GM18909 (cell line): Measurements from ENCODE around the gene MAP2K6.

Source experiments
- ATAC-seq: cut with Tn5 transposase; IDR thresholded peaks from one replicate; pipeline ENCODE4 v1.9.1; 2021; ENCODE audit warnings: mild to moderate bottlenecking; ENCODE audit not compliant: unreplicated experiment, poor library complexity

Gene MAP2K6

GRCh38 chr17:69480245-69480644, 65.7 kb downstream of the MAP2K6 start:
- ATAC-seq: no peak

GRCh38 chr17:69485251-69485661, 70.8 kb downstream of the MAP2K6 start:
- ATAC-seq: no peak

- ATAC-seq: no peak
These were observed 71.6 kb downstream of the MAP2K6 start for GRCh38 chr17:69485901-69486643.

GRCh38 chr17:69486779-69487637, 72.5 kb downstream of the MAP2K6 start:
- ATAC-seq: no peak

GRCh38 chr17:69489313-69489712, 74.8 kb downstream of the MAP2K6 start:
- ATAC-seq: no peak

GRCh38 chr17:69492410-69493071, 78.0 kb downstream of the MAP2K6 start:
- ATAC-seq: no peak

GRCh38 chr17:69495787-69496186, 81.3 kb downstream of the MAP2K6 start:
- no peak for ATAC-seq

GRCh38 chr17:69497161-69497560, 82.7 kb downstream of the MAP2K6 start:
- ATAC-seq: no peak

GRCh38 chr17:69499318-69499717, 84.8 kb downstream of the MAP2K6 start:
- no peak for ATAC-seq

GRCh38 chr17:69500911-69501429, 86.5 kb downstream of the MAP2K6 start:
- ATAC-seq: no peak

- ATAC-seq: peak; percentile 34
These were observed 87.3 kb downstream of the MAP2K6 start for GRCh38 chr17:69501591-69502468.

GRCh38 chr17:69503711-69504110, 89.2 kb downstream of the MAP2K6 start:
- ATAC-seq: peak; percentile 89

GRCh38 chr17:69505740-69506139, 91.2 kb downstream of the MAP2K6 start:
- ATAC-seq: no peak

GRCh38 chr17:69506489-69506888, 92.0 kb downstream of the MAP2K6 start:
- ATAC-seq: no peak

GRCh38 chr17:69508814-69509213, 94.3 kb downstream of the MAP2K6 start:
- ATAC-seq: no peak

- ATAC-seq: no peak
These were observed 96.8 kb downstream of the MAP2K6 start for GRCh38 chr17:69511250-69511649.

- no peak for ATAC-seq
These were observed 98.4 kb downstream of the MAP2K6 start for GRCh38 chr17:69512946-69513345.

GRCh38 chr17:69516225-69516624, 101.7 kb downstream of the MAP2K6 start:
- ATAC-seq: no peak

GRCh38 chr17:69516911-69517310, 102.4 kb downstream of the MAP2K6 start:
- peak; percentile 85 for ATAC-seq

GRCh38 chr17:69518951-69519350, 104.5 kb downstream of the MAP2K6 start:
- ATAC-seq: no peak
